ENCODE data around the gene POLR1B.

DNA sequence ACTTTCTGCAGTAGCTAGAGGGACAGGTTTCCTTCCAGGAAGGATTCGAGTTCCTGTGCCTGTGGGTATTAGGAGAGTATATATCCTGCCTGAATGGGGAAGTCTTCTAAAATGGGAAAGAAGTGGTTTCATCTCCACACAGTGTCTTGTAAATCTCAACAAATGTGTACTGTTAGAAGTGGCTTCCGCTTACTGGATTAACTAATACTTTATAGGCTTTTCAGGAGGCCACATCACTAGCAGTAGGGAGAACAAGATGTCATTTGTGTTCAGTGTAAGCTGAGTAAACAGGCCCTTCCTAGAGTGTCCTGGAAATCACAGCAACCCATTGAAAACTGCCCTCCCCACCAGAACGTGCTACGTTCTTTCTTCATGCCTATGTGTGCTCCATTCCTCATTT is 12.5 kb upstream of the POLR1B start:
- no peak for TF ChIP-seq EZH2phosphoT487 (IDR thresholded peaks at IDR 0.05; ENCODE audit: borderline replicate concordance, low read length)
- TF ChIP-seq CTCF (conservative IDR thresholded peaks at IDR 0.05; ENCODE audit: low read depth, low read length), result no peak
- no peak for TF ChIP-seq EZH2 (IDR thresholded peaks at IDR 0.05; ENCODE audit: low read length, unreplicated experiment)
